Upper lobe of left lung (tissue), 4 donors: ENCODE measurements around the gene SHISA5.

Experiments
- CTCF ChIP-seq, 6 experiments: fragments of 450-650 bp in 4 of 6; fragments of 200-600 bp in 2 of 6; sonication (generic) in 2 of 6; IDR thresholded peaks; one replicate each; pipeline ENCODE4 v1.5.1; 2016 to 2019; ENCODE audit warnings: antibody characterized with exemption in 6 of 6
- POLR2A ChIP-seq, 4 donors: fragments of 450-650 bp; IDR thresholded peaks; one replicate each; pipeline ENCODE4 v1.5.1; 2016 to 2017; ENCODE audit warnings: antibody characterized with exemption in 4 of 4, mild to moderate bottlenecking in 2 of 4
- POLR2AphosphoS5 ChIP-seq, 2 donors: sonication (generic); formaldehyde crosslinking; IDR thresholded peaks; one replicate each; pipeline ENCODE4 v1.5.1; 2017; ENCODE audit warnings: antibody characterized with exemption in 2 of 2

- no peak for TF ChIP-seq CTCF (IDR thresholded peaks at IDR 0.05)
- no peak for TF ChIP-seq POLR2A (IDR thresholded peaks at IDR 0.05)
- TF ChIP-seq POLR2AphosphoS5 (IDR thresholded peaks at IDR 0.05) = no peak
These were observed 12.6 kb upstream of the SHISA5 start for GRCh38 chr3:48516571-48516970.
